Astrocyte (in vitro differentiated cells and primary cell): ENCODE measurements around the gene RNLS. TPM values are rescaled to one million over a fixed set of nuclear protein-coding genes. Genes with fewer than 3 reads are reported as not detected.

Source experiments
- DNase-seq: peaks from one replicate; pipeline ENCODE4 v3.0.0-alpha.2; 2010; ENCODE audit warnings: low read depth
- FAIRE-seq: peaks from 2 replicates; lab custom pipeline; 2011; peaks lifted over from hg19 to GRCh38; lab: Jason Lieb, UNC
- H2AFZ ChIP-seq: 2 replicates; pipeline ENCODE4 v1.6.0; 2012; ENCODE audit warnings: low read depth, low read length, inconsistent platforms
- H3K27ac ChIP-seq: 2 replicates; pipeline ENCODE4 v1.5.1; 2011; ENCODE audit warnings: low read depth, low read length, inconsistent platforms
- H3K27me3 ChIP-seq: 2 replicates; pipeline ENCODE4 v1.6.0; 2011; ENCODE audit warnings: low read length, inconsistent platforms; ENCODE audit not compliant: insufficient read depth
- H3K36me3 ChIP-seq: 2 replicates; pipeline ENCODE4 v1.5.1; 2011; ENCODE audit warnings: low read length, inconsistent platforms; ENCODE audit not compliant: insufficient read depth
- H3K4me1 ChIP-seq: 2 replicates; pipeline ENCODE4 v1.5.1; 2011; ENCODE audit warnings: low read length, inconsistent platforms; ENCODE audit not compliant: insufficient read depth
- H3K4me2 ChIP-seq: 2 replicates; pipeline ENCODE4 v1.6.0; 2012; ENCODE audit warnings: low read length, inconsistent platforms
- H3K4me3 ChIP-seq: 2 replicates; pipeline ENCODE4 v1.5.1; 2011; ENCODE audit warnings: low read depth, mild to moderate bottlenecking, low read length, inconsistent platforms; ENCODE audit not compliant: insufficient read depth
- H3K79me2 ChIP-seq: 2 replicates; pipeline ENCODE4 v1.6.0; 2012; ENCODE audit warnings: mild to moderate bottlenecking, low read length, inconsistent platforms; ENCODE audit not compliant: insufficient read depth
- H3K9ac ChIP-seq: 2 replicates; pipeline ENCODE4 v1.6.0; 2012; ENCODE audit warnings: mild to moderate bottlenecking, low read length, inconsistent platforms
- H3K9me3 ChIP-seq: 2 replicates; pipeline ENCODE4 v1.5.1; 2012; ENCODE audit warnings: low read depth, mild to moderate bottlenecking, low read length, inconsistent platforms; ENCODE audit not compliant: insufficient read depth
- H4K20me1 ChIP-seq: 2 replicates; pipeline ENCODE4 v1.6.0; 2012; ENCODE audit warnings: low read length, inconsistent platforms; ENCODE audit not compliant: insufficient read depth
- H3K27ac Mint-ChIP-seq: one replicate; pipeline ENCODE4 v1.8.0; 2021; ENCODE audit warnings: mild to moderate bottlenecking, mixed read lengths; ENCODE audit not compliant: unreplicated experiment
- H3K27me3 Mint-ChIP-seq: one replicate; pipeline ENCODE4 v1.8.0; 2021; ENCODE audit warnings: low read depth, mixed read lengths; ENCODE audit not compliant: unreplicated experiment
- H3K36me3 Mint-ChIP-seq: one replicate; pipeline ENCODE4 v1.8.0; 2021; ENCODE audit warnings: low read depth, mixed read lengths; ENCODE audit not compliant: unreplicated experiment
- H3K4me1 Mint-ChIP-seq: one replicate; pipeline ENCODE4 v1.8.0; 2021; ENCODE audit warnings: low read depth, mixed read lengths; ENCODE audit not compliant: unreplicated experiment
- H3K4me3 Mint-ChIP-seq: one replicate; pipeline ENCODE4 v1.8.0; 2021; ENCODE audit warnings: mild to moderate bottlenecking, moderate library complexity, mixed read lengths; ENCODE audit not compliant: unreplicated experiment
- H3K9me3 Mint-ChIP-seq: one replicate; pipeline ENCODE4 v1.8.0; 2021; ENCODE audit warnings: mild to moderate bottlenecking, mixed read lengths; ENCODE audit not compliant: unreplicated experiment
- CTCF ChIP-seq: IDR thresholded peaks from 2 replicates; pipeline ENCODE4 v1.5.1; 2011; ENCODE audit warnings: low read depth, mild to moderate bottlenecking, inconsistent platforms, low read length, moderate library complexity; ENCODE audit not compliant: insufficient read depth
- EZH2 ChIP-seq: IDR thresholded peaks from 2 replicates; pipeline ENCODE4 v1.6.1; 2012; ENCODE audit warnings: mild to moderate bottlenecking, low read length, inconsistent platforms; ENCODE audit not compliant: insufficient read depth
- total RNA-seq: library from RNA; stranded (reverse); gene quantifications from 2 replicates; pipeline ENCODE4 v1.2.1, GENCODE V29; 2021

The RNLS gene
- total RNA-seq, 1 donor from 2014 or later: 6.9 TPM

- TF ChIP-seq EZH2: no peak
- TF ChIP-seq CTCF: no peak
- no peak overlapping the region for H3K4me2 ChIP-seq
- FAIRE-seq (no peak), DNase-seq (no peak)
- no peaks in the 10 kb centered on the region for H3K36me3 ChIP-seq
- no peak overlapping the region for H3K27ac ChIP-seq
- H3K9me3 ChIP-seq: no peaks in the 10 kb centered on the region
- peaks cover 3% of the 10 kb centered on the region for H3K4me1 ChIP-seq
- no peak overlapping the region for H3K9ac ChIP-seq
- H4K20me1 ChIP-seq: no peaks in the 10 kb centered on the region
- H3K79me2 ChIP-seq: no peaks in the 10 kb centered on the region
- H3K27me3 ChIP-seq: no peaks in the 10 kb centered on the region
- Mint-ChIP-seq H3K4me1 (peaks cover 4% of the 10 kb centered on the region), H3K27me3 (no peaks in the 10 kb centered on the region), H3K4me3 (no peak overlapping the region), H3K9me3 (peaks cover 3% of the 10 kb centered on the region), H3K36me3 (no peaks in the 10 kb centered on the region), H3K27ac (no peak overlapping the region)
- no peak overlapping the region for H3K4me3 ChIP-seq
- H2AFZ ChIP-seq: no peak overlapping the region
Observed at GRCh38 chr10:88228130-88228529, 355.0 kb downstream of the RNLS start.

- no peak overlapping the region for H3K9ac ChIP-seq
- H3K27ac Mint-ChIP-seq: no peak overlapping the region
- H3K27ac ChIP-seq: no peak overlapping the region
Observed at GRCh38 chr10:88227342-88228018, 355.6 kb downstream of the RNLS start.

GRCh38 chr10:88226891-88227290 is 356.2 kb downstream of the RNLS start:
- DNase-seq: no peak
- Mint-ChIP-seq H3K36me3 (no peaks in the 10 kb centered on the region), H3K27ac (no peak overlapping the region), H3K9me3 (peaks cover 1% of the 10 kb centered on the region), H3K27me3 (no peaks in the 10 kb centered on the region), H3K4me3 (no peak overlapping the region), H3K4me1 (peaks cover 4% of the 10 kb centered on the region)
- Histone ChIP-seq H3K79me2 (no peaks in the 10 kb centered on the region), H3K9me3 (no peaks in the 10 kb centered on the region), H3K4me3 (no peak overlapping the region), H3K36me3 (no peaks in the 10 kb centered on the region), H4K20me1 (no peaks in the 10 kb centered on the region), H3K4me1 (no peaks in the 10 kb centered on the region), H3K27ac (no peak overlapping the region), H2AFZ (no peak overlapping the region), H3K4me2 (no peak overlapping the region), H3K9ac (no peak overlapping the region), H3K27me3 (no peaks in the 10 kb centered on the region)
- TF ChIP-seq EZH2: no peak
- peak; percentile 23 for FAIRE-seq

More at GRCh38 chr10:88227342-88228018, 355.6 kb downstream of the RNLS start:
- TF ChIP-seq EZH2: no peak
- Histone ChIP-seq H4K20me1 (no peaks in the 10 kb centered on the region), H2AFZ (peak overlapping the region; percentile 9), H3K27me3 (no peaks in the 10 kb centered on the region), H3K4me3 (no peak overlapping the region), H3K4me1 (peaks cover 1% of the 10 kb centered on the region), H3K36me3 (no peaks in the 10 kb centered on the region), H3K79me2 (no peaks in the 10 kb centered on the region), H3K4me2 (no peak overlapping the region), H3K9me3 (no peaks in the 10 kb centered on the region)
- Mint-ChIP-seq H3K27me3 (no peaks in the 10 kb centered on the region), H3K9me3 (peaks cover 3% of the 10 kb centered on the region), H3K36me3 (no peaks in the 10 kb centered on the region), H3K4me3 (no peak overlapping the region), H3K4me1 (peaks cover 4% of the 10 kb centered on the region)
- DNase-seq (peak; percentile 28), FAIRE-seq (no peak)
